ENCODE measurements around the gene DFFA.
"Not testable (repeated sequence)": the region's sequence is repeated elsewhere in the genome, so short reads cannot be mapped to it uniquely, and the experiment has no call there.

Gene DFFA

DNA sequence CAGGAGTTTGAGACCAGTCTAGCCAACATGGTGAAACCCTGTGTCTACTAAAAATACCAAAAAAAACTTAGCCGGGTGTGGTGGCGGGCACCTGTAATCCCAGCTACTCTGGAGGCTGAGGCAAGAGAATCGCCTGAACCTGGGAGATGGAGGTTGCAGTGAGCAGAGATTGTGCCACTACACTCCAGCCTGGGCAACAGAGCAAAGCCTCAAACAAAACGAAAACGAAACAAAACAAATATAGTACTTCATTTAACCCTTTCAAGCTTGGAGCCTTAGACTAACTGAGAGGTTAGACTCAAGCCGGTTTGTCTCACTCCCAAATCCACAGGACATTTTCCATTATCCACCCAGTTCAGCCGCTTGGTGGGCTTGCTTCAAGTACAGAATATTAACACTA lies 14.9 kb downstream of the DFFA start:
- DNase-seq = not testable (repeated sequence)

DNA sequence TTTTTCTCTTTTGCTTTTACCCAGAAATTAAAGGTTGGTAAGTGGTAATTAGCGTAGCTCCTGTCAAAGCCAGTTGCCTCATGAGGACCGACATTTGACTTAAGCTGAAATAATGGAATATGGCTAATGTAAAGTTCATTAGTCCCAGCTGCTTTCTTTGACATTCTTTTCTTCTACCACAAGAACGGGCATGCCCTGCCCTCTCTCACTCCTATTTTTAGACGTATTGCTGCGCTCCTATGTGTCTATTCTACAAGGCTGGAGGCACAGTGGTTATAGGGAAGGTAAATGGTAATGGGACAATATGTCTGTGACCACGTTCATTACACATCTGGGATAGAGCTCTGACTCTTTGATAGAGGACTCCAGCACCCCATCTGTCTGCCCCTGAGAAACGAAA lies 15.7 kb downstream of the DFFA start:
- no peak for DNase-seq

DNA sequence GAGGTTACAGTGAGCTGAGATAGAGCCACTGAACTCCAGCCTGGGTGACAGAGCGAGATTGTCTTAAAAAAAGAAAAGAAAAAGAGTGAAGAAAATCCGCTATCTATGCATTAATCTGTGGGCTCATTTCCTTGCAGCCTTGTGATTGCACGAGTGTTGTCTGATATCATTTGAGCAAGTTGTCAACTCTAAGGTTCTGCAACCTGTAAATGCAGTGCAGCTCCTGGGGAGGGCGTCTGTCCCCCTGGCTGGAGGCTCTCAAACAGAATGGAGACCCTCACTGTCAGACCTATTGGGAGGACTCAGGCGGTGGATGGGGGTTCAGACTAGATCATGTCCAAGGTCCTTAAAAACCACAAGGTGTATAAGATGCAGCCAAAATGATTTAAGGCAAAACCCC lies 16.3 kb downstream of the DFFA start:
- no peak for DNase-seq

DNA sequence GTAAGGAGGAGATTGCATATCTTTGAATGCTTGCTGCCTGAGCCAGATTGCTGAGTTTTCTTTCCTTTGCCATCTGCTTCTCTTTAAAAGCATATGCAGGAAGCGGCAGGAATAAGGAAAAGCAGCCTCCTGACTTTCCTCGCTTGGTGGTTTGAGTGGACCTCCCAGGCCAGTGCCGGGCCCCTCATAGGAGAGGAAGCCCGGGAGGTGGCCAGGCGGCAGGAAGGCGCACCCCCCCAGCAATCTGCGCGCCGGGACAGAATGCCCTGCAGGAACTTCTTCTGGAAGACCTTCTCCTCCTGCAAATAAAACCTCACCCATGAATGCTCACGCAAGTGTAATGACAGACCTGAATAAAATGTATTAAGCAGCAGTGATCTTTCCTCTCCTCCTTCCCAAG lies 21.0 kb downstream of the DFFA start:
- DNase-seq = no peak

DNA sequence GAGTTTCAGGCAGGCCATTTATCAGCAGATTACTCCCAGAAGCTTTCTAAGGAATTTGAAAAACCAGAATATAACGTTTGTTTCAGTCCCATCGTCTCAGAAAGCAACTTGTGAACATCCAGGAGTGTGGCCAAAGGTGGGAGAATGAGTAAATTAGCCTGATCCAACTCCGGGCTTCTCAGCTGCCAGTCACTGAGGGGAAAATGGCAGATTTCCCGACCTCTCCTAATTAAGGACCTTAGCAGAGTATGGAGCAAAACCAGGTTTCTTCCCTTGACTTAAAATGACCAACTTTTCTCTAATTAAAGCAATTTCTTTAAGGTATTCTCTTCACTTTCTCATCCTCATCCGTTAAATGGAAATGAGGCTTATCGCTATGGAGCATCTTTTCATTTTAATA lies 21.5 kb downstream of the DFFA start:
- no peak for DNase-seq

DNA sequence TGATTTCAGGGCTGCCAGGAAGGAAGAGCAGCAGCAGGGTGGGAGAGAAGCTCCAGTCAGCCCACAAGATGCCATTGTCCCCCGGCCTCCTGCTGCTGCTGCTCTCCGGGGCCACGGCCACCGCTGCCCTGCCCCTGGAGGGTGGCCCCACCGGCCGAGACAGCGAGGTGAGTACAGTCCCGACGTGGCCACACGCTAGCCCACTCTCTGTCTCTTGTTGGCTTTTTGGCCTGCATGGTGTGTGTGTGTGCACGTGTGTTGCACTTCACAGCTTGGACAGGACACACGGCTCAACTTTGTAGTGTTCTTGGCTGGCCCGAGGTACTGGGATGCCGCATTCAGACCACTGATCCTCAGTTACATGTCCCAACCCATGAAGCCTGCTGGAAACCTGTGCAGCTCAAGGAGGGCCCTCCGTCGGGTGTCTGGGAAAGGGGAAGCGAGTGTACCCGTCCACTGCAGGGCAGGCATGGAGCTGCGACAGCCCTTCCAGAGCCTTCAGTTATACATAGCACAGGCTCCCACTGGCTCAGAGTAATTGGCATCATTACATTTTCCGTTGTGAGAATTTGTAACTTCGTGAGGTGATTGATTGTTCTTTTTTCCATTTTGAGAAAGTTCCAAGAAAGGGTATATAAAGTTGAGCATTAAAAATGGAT lies 22.0 kb downstream of the DFFA start:
- no peak for DNase-seq

DNA sequence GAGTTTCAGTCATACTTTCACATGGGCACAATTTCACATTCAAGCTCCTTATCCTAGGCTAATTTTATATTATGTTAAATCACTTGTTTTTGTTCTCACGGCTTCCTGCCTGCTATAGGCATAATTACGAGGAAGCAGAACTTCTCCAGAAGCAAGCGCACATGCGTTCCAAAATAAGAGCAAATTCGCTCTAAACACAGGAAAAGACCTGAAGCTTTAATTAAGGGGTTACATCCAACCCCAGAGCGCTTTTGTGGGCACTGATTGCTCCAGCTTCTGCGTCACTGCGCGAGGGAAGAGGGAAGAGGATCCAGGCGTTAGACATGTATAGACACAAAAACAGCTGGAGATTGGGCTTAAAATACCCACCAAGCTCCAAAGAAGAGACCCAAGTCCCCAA lies 22.6 kb downstream of the DFFA start, which contains the start of gene CORT:
TSS of gene CORT (plus strand) at position 281 of the 400 bp plus-strand sequence. CDS start 193 bp downstream, outside the sequence.
- no peak for DNase-seq

DNA sequence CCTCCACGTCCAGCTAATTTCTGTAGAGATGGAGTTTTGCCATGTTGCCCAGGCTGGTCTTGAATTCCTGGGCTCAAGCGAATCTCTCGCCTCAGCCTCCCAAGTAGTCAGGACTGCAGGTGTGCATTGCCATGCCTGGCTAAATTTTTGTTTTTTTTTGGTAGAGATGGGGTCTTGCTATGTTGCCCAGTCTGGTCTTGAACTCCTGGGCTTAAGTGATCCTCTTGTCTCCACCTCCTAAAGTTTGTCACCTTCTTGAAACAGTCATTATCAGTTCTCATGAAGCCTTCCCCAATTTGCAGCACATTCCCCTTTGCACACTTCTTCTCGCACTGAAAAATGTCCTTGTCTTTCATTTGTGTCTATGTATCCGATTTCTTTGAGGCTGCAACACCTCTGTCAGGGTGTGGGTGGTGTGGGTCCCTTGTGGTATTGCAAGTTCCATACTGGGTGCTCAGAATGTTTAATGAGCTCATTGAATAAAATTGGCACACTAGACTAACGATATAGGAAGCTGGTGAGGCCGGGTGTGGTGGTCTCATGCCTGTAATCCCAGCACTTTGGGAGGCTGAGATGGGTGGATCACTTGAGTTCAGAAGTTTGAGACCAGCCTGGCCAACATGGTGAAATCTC lies 25.4 kb downstream of the DFFA start:
- no peak for DNase-seq

DNA sequence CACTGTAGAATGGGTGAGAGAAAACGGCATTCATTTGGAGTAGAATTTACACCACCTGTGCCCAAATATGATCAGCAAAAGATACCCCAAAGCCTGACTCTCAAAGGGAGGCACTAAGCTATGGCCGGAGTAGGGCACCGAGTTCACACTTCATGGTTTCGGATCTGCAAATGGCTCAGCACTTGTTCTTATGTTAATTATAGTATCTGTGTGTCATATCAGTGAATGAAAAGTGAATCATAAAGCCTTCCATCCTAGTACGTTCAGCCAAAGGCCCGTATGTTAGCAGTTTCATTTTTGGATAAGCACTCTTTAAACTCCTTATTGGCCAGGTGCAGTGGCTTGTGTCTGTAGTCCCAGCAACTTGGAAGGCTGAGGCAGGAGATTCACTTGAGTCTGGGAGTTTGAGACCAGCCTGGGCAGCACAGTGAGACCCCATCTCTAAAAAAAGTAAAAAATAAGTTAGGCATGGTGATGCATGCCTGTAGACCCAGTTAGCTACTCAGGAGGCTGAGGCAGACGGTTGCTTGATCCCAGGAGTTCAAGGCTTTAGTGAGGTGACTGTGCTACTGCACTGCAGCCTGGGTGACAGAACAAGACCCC lies 27.4 kb downstream of the DFFA start:
- no peak for DNase-seq

DNA sequence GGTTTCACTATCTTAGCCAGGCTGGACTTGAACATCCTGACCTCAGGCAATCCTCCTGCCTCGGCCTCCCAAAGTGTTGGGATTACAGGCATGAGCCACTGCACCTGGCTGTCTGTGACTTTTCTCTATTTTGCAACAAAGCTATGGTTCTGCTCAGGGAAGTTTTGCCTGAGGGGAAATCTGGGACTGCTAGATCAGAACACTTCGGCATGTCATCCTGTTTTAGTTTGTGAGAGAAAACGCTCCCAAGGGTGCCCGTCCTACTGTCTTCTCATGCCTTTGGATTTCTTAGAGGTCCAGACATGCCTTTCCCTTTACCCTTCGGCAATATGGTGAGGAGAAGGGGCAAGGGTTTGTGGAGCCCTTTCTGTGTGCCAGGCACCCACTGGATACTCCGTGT lies 28.1 kb downstream of the DFFA start:
- no peak for DNase-seq

DNA sequence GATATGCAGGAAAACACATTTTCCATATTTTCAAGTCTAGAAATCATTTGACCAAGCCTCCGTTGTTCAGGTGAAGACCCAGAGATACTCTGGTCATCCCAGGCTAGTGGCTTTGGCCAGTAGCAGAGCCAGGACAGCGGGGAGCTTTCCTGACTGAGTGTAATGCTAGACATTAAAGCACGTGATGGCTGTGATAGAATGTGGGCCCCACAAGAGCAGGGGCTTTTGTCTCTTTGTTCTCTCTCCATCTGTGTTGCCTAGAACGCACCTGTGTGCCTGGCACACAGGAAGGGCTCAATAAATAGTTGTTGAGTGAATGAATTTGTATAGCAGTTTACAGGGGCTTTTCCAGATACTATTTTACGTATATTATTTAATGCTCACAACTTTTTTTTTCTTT lies 31.5 kb downstream of the DFFA start:
- no peak for DNase-seq

DNA sequence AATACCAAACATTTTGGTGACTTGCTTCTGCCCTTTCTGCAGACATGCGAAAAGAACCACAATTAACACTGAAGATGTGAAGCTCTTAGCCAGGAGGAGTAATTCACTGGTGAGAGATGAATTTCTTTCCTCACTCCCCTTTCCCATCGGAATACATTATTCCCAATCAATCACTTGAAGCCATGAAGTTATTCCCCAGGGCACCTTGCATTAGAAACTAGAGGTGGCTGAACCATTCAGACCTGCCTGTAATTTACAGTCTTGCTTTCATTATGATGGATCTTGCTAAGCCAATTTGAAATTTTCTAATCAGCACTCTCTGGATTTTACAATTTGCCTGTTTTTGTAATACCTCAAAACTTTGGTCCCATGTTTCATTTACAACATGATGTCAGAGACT lies 32.0 kb downstream of the DFFA start:
- no peak for DNase-seq

DNA sequence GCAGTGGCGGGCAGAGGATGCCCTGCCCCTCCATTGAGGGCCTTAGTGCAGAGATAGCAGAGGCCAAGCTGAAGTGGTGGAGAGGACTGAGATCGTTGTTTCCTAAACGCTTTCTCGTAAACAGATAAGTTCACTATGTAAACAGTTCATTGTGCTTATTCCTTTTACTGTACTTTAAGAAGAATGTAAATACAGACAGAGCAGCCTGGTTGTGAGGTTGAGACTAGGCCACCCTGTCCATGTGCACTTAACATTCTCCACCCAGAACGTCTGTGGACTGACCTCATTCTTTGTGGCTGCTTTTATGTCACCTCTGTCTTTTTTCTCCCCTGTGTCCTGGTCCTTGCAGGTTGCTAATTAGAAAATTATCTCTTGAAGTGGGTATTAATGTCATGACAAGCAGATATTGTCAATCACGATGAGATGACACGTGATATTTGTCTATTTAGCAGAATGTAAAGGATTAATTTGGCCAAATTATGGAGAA lies 33.6 kb downstream of the DFFA start:
- no peak for DNase-seq

DNA sequence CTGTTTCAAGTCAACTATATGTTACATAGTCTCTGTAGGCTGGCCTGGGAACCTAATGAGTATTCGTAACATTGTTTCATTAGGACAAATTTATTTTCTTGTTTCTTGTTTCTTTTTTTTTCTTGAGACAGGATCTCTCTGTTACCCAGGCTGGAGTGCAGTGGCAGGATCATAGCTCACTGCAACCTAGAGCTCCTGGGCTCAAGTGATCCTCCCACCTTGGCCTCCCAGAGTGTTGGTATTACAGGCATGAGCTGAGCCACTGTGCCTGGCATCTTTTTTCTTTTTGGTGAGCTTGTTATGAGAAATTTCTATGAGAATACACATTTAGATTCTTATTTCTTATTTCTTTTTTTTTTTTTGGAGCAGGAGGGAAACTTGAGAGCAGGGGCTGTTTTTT lies 35.3 kb downstream of the DFFA start:
- DNase-seq = no peak

DNA sequence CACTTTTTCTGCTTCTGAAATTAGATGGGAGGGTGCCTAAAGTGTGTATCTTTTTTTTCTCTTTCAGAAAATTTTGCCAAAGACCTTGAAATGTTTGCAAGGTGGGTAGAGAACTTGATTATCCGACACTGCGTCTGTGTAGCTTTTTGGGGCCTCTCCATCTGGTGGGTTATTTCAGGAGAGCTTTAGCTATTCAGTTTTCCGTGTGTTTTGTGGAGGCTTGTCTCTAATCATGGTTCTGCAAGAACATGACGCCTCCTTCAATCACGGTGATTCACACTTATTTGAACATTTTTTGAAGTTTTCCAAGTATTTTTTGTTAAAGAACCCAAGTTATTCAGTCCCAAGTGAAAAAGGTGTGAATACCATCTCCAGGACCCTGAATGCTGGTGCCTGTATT lies 37.7 kb downstream of the DFFA start:
- no peak for DNase-seq

DNA sequence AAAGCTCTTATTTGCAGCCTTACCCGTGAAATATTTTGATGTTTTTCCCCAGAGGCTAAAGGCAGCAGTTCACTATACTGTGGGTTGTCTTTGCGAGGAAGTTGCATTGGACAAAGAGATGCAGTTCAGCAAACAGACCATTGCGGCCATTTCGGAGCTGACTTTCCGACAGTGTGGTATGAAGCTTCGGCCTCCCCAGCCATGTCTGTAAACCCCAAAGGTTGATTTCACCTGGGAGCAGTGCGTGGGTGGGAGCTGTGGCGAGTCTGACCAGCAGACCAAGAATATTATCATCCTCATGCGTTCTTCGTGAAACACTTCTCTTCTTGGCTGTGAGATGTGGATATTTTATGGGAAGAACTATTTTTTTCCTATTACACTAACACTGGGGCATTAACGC lies 38.5 kb downstream of the DFFA start:
- DNase-seq = no peak

DNA sequence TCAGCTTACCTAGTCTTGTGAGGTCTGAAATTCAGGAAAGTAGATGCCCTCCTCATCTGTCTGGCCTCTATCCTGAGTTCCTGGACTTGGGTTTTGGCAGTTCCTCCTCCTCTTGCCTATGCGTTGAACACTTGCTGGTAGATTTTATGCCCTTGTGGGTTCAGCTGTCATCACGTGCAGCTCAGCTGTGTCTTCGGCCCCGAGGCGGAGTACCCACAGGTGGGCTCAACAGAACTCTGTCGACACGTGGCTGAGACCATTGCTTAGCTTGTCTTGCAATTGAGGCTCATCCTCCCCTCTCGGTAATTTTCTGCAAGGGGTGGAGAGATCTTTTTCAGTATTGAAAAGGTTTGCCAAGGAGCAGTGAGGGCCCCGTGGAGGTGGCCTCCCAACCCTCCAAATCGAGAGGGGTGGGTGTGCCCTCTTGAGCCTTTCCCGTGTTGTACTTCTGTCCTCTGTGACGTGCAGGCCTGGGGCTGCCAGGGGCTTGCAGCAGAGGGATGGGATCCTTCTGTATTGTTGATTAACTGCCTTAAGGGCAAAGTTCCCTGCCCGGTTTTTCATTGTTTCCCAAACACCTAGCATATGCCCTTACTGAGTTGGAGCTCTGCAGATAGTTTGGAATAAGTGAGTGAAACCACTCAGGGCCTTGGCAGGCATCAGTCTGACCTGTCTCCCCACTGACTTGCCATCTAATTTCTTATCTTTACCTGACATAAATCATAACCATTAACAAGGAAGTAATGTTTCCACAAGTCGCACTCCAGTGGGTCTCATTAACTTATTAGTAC lies 39.2 kb downstream of the DFFA start:
- no peak for DNase-seq

DNA sequence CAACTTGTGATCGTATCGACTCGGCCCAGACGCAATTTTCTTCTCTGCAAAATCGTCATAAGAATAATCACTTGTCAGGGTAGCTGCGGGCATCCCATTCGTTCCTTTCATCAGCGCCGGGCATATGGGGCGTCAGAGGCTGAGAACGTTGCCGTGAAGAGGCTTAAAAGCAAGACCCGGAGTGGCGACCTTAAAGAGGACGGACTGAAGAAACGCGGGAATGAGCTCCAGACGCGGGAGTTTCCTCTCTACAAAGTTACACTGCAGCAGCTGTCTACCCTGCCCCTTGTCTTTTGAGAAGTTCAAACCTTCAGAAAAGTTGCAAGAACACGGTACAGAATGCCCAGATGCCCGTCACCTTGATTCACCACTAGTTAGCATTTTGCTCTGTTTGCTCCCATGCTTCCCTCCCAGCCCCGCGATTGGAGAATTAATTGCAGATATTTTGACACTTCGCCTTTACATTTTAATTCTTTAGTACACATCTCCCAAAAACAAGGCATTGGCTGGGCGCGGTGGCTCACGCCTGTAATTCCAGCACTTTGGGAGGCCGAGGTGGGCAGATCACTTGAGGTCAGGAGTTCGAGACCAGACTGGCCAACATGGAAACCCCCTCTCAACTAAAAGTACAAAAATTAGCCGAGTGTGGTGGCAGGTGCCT lies 41.1 kb downstream of the DFFA start:
- no peak for DNase-seq

DNA sequence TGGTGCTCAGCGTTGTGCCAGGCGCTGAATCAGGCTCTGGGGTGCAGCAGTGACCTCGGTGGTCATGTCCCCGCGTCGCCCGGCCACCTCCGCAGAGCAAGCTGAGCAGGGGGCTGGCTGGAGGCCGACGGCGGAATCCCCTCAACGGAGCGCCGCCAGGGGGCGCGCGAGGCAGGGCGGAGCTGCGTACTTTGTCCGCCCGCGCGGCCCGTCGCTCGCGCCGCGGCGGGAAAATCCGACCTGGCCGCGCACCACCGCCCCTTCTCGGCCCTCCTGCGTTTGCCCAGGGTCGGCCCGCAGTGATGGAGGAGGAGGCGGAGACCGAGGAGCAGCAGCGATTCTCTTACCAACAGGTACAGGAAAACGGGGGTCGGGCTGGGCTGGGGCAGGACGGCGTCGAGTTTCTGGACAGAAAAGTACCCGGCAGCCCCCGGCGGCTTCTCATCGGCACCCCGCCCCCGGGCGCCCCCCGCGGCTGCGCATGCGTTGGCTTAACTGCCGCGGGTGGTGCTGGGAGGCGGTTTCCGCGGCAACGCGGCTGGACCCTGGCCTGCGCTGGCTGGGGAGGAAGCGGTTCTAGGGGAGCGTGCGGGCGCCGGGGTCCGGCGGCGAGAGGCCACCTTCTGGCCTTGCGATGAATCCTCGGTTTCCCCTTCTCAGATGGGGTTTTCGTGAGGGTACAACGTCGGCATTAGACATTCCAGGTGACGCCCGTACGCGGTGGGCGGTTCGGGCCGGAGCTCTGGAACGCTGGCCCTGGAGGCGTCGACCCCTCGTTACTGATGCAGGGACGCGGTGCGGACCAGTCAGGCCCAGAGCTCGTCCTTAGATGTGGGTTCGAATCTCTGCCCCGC lies 41.9 kb downstream of the DFFA start, which contains the start of gene CENPS:
TSS of gene CENPS (plus strand) at position 218 of the 854 bp plus-strand sequence. CDS start at position 303, 85 bp downstream.
- DNase-seq = peak; percentile 62

DNA sequence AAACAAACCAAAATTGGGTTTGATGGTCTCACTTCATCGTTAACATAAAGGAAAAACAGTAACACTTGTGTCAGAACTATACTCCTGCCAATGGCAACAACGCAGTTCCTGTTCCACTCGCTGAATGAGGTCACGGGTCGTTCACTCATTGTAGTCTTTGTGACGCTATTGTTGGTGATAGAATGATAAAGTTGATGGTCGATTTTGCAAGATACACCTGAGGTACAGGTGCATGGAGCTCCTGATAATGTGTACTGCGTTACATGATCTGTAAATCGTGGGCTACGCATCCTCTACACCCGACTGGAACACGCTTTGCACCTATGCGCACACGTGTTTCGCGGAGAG lies 42.5 kb downstream of the DFFA start:
- no peak for DNase-seq

DNA sequence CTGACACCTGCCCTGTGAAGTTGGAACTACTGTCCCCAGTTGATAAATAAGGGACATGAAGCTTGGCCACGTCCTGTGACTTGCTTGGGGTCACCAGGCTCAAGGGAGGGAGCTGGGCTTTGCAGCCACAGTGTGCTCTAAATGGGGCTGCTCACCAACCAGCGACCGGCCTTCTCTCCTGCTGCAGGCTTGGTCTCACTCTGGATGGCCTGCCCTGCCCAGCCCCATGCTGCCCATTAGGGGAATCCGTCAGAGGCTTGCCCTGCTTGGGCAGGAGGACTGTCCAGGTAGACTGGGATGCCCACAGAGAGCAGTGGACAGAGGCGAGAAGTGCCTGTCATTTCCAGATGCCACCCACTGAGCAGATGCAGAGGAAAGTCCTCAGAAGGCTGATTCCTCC lies 43.3 kb downstream of the DFFA start:
- DNase-seq = no peak

DNA sequence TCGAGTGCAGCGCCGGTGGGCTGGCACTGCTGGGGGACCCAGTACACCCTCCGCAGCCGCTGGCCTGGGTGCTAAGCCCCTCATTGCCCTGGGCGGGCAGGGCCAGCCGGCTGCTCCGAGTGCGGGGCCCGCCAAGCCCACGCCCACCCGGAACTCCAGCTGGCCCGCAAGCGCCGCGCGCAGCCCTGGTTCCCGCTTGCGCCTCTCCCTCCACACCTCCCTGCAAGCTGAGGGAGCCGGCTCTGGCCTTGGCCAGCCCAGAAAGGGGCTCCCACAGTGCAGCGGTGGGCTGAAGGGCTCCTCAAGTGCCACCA lies 45.8 kb downstream of the DFFA start:
- not testable (repeated sequence) for DNase-seq

Measured in NCI-H2029 treated with DMSO at 0.1 percent for 48 hours (cell line).